ENCODE data around the gene PIP5K1C.
"Not testable (repeated sequence)": the region's sequence is repeated elsewhere in the genome, so short reads cannot be mapped to it uniquely, and the experiment has no call there.

PIP5K1C gene

GRCh38 chr19:3667037-3667638 lies 33.1 kb downstream of the PIP5K1C start:
- peaks cover 16% of the 10 kb centered on the region for H3K4me1 Mint-ChIP-seq (ENCODE audit: low read depth)
- H3K9me3 Mint-ChIP-seq (ENCODE audit: low read depth), result no peaks in the 10 kb centered on the region
- H3K27me3 Mint-ChIP-seq, result no peaks in the 10 kb centered on the region
- H3K4me3 Mint-ChIP-seq, result no peak overlapping the region
- H3K36me3 Mint-ChIP-seq, result no peaks in the 10 kb centered on the region
- H3K27ac Mint-ChIP-seq, result no peak overlapping the region

GRCh38 chr19:3666545-3666856 lies 33.8 kb downstream of the PIP5K1C start:
- not testable (repeated sequence) for H3K27me3 Mint-ChIP-seq; H3K9me3 Mint-ChIP-seq (ENCODE audit: low read depth); H3K27ac Mint-ChIP-seq; H3K4me3 Mint-ChIP-seq; H3K36me3 Mint-ChIP-seq
- peaks cover 12% of the 10 kb centered on the region for H3K4me1 Mint-ChIP-seq (ENCODE audit: low read depth)

GRCh38 chr19:3665681-3666544 lies 34.4 kb downstream of the PIP5K1C start:
- no peak overlapping the region for H3K27ac Mint-ChIP-seq
- no peaks in the 10 kb centered on the region for H3K9me3 Mint-ChIP-seq (ENCODE audit: low read depth)
- H3K4me1 Mint-ChIP-seq (ENCODE audit: low read depth), result peaks cover 10% of the 10 kb centered on the region
- no peaks in the 10 kb centered on the region for H3K27me3 Mint-ChIP-seq
- no peak overlapping the region for H3K4me3 Mint-ChIP-seq
- H3K36me3 Mint-ChIP-seq, result no peaks in the 10 kb centered on the region

GRCh38 chr19:3664879-3665642 lies 35.2 kb downstream of the PIP5K1C start:
- H3K4me1 Mint-ChIP-seq (ENCODE audit: low read depth), result peaks cover 6% of the 10 kb centered on the region
- no peaks in the 10 kb centered on the region for H3K36me3 Mint-ChIP-seq
- no peak overlapping the region for H3K4me3 Mint-ChIP-seq
- no peaks in the 10 kb centered on the region for H3K27me3 Mint-ChIP-seq
- no peaks in the 10 kb centered on the region for H3K9me3 Mint-ChIP-seq (ENCODE audit: low read depth)
- H3K27ac Mint-ChIP-seq, result no peak overlapping the region

GRCh38 chr19:3663838-3664237 lies 36.4 kb downstream of the PIP5K1C start:
- Mint-ChIP-seq H3K27ac (no peak overlapping the region), H3K4me3 (no peak overlapping the region), H3K27me3 (no peaks in the 10 kb centered on the region), H3K4me1 (ENCODE audit: low read depth) (peaks cover 3% of the 10 kb centered on the region), H3K36me3 (no peaks in the 10 kb centered on the region), H3K9me3 (ENCODE audit: low read depth) (no peaks in the 10 kb centered on the region)

- H3K9me3 Mint-ChIP-seq (ENCODE audit: low read depth), result no peaks in the 10 kb centered on the region
- H3K4me1 Mint-ChIP-seq (ENCODE audit: low read depth), result peaks cover 3% of the 10 kb centered on the region
- no peaks in the 10 kb centered on the region for H3K36me3 Mint-ChIP-seq
- no peak overlapping the region for H3K4me3 Mint-ChIP-seq
- H3K27me3 Mint-ChIP-seq, result no peaks in the 10 kb centered on the region
- H3K27ac Mint-ChIP-seq, result no peak overlapping the region
Observed at GRCh38 chr19:3661284-3662238, 38.7 kb downstream of the PIP5K1C start.

GRCh38 chr19:3660493-3661219 lies 39.6 kb downstream of the PIP5K1C start:
- Mint-ChIP-seq H3K4me3 (no peak overlapping the region), H3K27me3 (no peaks in the 10 kb centered on the region), H3K27ac (no peak overlapping the region), H3K9me3 (ENCODE audit: low read depth) (no peaks in the 10 kb centered on the region), H3K36me3 (no peaks in the 10 kb centered on the region), H3K4me1 (ENCODE audit: low read depth) (no peaks in the 10 kb centered on the region)

GRCh38 chr19:3659746-3660112 lies 40.5 kb downstream of the PIP5K1C start:
- H3K9me3 Mint-ChIP-seq (ENCODE audit: low read depth), result no peaks in the 10 kb centered on the region
- H3K36me3 Mint-ChIP-seq, result no peaks in the 10 kb centered on the region
- H3K27me3 Mint-ChIP-seq, result no peaks in the 10 kb centered on the region
- H3K4me3 Mint-ChIP-seq, result no peak overlapping the region
- H3K4me1 Mint-ChIP-seq (ENCODE audit: low read depth), result no peaks in the 10 kb centered on the region
- H3K27ac Mint-ChIP-seq, result no peak overlapping the region

GRCh38 chr19:3658870-3659745 lies 41.2 kb downstream of the PIP5K1C start:
- no peaks in the 10 kb centered on the region for H3K9me3 Mint-ChIP-seq (ENCODE audit: low read depth)
- H3K36me3 Mint-ChIP-seq, result no peaks in the 10 kb centered on the region
- no peak overlapping the region for H3K27ac Mint-ChIP-seq
- H3K27me3 Mint-ChIP-seq, result no peaks in the 10 kb centered on the region
- H3K4me1 Mint-ChIP-seq (ENCODE audit: low read depth), result no peaks in the 10 kb centered on the region
- no peak overlapping the region for H3K4me3 Mint-ChIP-seq

GRCh38 chr19:3658004-3658869 lies 42.0 kb downstream of the PIP5K1C start:
- Mint-ChIP-seq H3K27ac (no peak overlapping the region), H3K27me3 (no peaks in the 10 kb centered on the region)

GRCh38 chr19:3657395-3657769 lies 42.9 kb downstream of the PIP5K1C start:
- no peaks in the 10 kb centered on the region for H3K9me3 Mint-ChIP-seq (ENCODE audit: low read depth)
- H3K36me3 Mint-ChIP-seq, result no peaks in the 10 kb centered on the region
- H3K27ac Mint-ChIP-seq, result no peak overlapping the region
- no peak overlapping the region for H3K4me3 Mint-ChIP-seq
- no peaks in the 10 kb centered on the region for H3K4me1 Mint-ChIP-seq (ENCODE audit: low read depth)
- no peaks in the 10 kb centered on the region for H3K27me3 Mint-ChIP-seq

More at GRCh38 chr19:3658004-3658869, 42.0 kb downstream of the PIP5K1C start:
- no peaks in the 10 kb centered on the region for H3K4me1 Mint-ChIP-seq (ENCODE audit: low read depth)
- H3K9me3 Mint-ChIP-seq (ENCODE audit: low read depth), result no peaks in the 10 kb centered on the region
- no peaks in the 10 kb centered on the region for H3K36me3 Mint-ChIP-seq
- H3K4me3 Mint-ChIP-seq, result no peak overlapping the region

- H3K36me3 Mint-ChIP-seq, result no peaks in the 10 kb centered on the region
- no peaks in the 10 kb centered on the region for H3K4me1 Mint-ChIP-seq (ENCODE audit: low read depth)
- no peaks in the 10 kb centered on the region for H3K9me3 Mint-ChIP-seq (ENCODE audit: low read depth)
- no peaks in the 10 kb centered on the region for H3K27me3 Mint-ChIP-seq
- H3K27ac Mint-ChIP-seq, result no peak overlapping the region
- no peak overlapping the region for H3K4me3 Mint-ChIP-seq
Observed at GRCh38 chr19:3656747-3657394, 43.4 kb downstream of the PIP5K1C start.
